MM.1S (cell line): ENCODE measurements around the gene ARHGAP4.

Experiments used
- DNase-seq: peaks from one replicate; pipeline ENCODE4 v3.0.0-alpha.2; 2015
- H2AFZ ChIP-seq: fragments of 300-600 bp; sonication (generic); 2 replicates; pipeline ENCODE4 v1.6.0; 2016; ENCODE audit warnings: antibody characterized with exemption, low read length
- H3F3A ChIP-seq: fragments of 300-600 bp; sonication (generic); 2 replicates; pipeline ENCODE4 v1.6.1; 2016; ENCODE audit warnings: mild to moderate bottlenecking, antibody characterized with exemption, low read length, moderate library complexity, mixed read lengths; ENCODE audit not compliant: insufficient read depth
- H3K27ac ChIP-seq: fragments of 300-600 bp; sonication (generic); 2 replicates; pipeline ENCODE4 v1.5.1; 2016; ENCODE audit warnings: mild to moderate bottlenecking, low read length
- H3K27me3 ChIP-seq: fragments of 300-600 bp; sonication (generic); replicated peaks from 2 replicates; pipeline ENCODE4 v1.6.0; 2016; ENCODE audit warnings: low read length; ENCODE audit not compliant: insufficient read depth
- H3K36me3 ChIP-seq: fragments of 300-600 bp; sonication (generic); replicated peaks from 2 replicates; pipeline ENCODE4 v1.6.1; 2016; ENCODE audit warnings: mild to moderate bottlenecking, low read length, mixed read lengths; ENCODE audit not compliant: insufficient read depth
- H3K4me1 ChIP-seq: fragments of 300-600 bp; sonication (generic); 2 replicates; pipeline ENCODE4 v1.6.1; 2016; ENCODE audit warnings: low read length, mixed read lengths
- H3K4me2 ChIP-seq: fragments of 300-600 bp; sonication (generic); 2 replicates; pipeline ENCODE4 v1.6.0; 2016; ENCODE audit warnings: low read depth, low read length
- H3K4me3 ChIP-seq: fragments of 300-600 bp; sonication (generic); 2 replicates; pipeline ENCODE4 v1.5.1; 2016; ENCODE audit warnings: low read length, mixed read lengths
- H3K79me2 ChIP-seq: fragments of 300-600 bp; sonication (generic); 2 replicates; pipeline ENCODE4 v1.6.1; 2016; ENCODE audit warnings: mixed run types, low read length, mixed read lengths
- H3K9ac ChIP-seq: fragments of 300-600 bp; sonication (generic); 2 replicates; pipeline ENCODE4 v1.6.1; 2016; ENCODE audit warnings: low read length, mixed read lengths
- H3K9me2 ChIP-seq: fragments of 300-600 bp; sonication (generic); replicated peaks from 2 replicates; pipeline ENCODE4 v1.6.1; 2016; ENCODE audit warnings: mild to moderate bottlenecking, low read length, mixed read lengths; ENCODE audit not compliant: insufficient read depth
- H3K9me3 ChIP-seq: fragments of 300-600 bp; sonication (generic); replicated peaks from 2 replicates; pipeline ENCODE4 v1.6.1; 2016; ENCODE audit warnings: mild to moderate bottlenecking, low read length, mixed read lengths; ENCODE audit not compliant: insufficient read depth
- H4K20me1 ChIP-seq: fragments of 300-600 bp; sonication (generic); 2 replicates; pipeline ENCODE4 v1.6.1; 2016; ENCODE audit warnings: mild to moderate bottlenecking, low read length, moderate library complexity, mixed read lengths; ENCODE audit not compliant: insufficient read depth
- EZH2 ChIP-seq: fragments of 300-600 bp; sonication (generic); optimal IDR thresholded peaks from 2 replicates; pipeline ENCODE3; 2017; ENCODE audit warnings: low read depth, mild to moderate bottlenecking, antibody characterized with exemption, low read length, mixed read lengths
- EZH2phosphoT487 ChIP-seq: fragments of 300-600 bp; sonication (generic); IDR thresholded peaks from 2 replicates; pipeline ENCODE4 v1.6.1; 2018; ENCODE audit warnings: antibody characterized with exemption, low read length
- TF ChIP-seq, protein P1 (sequence below): fragments of 300-600 bp; sonication (generic); IDR thresholded peaks from 2 replicates; pipeline ENCODE4 v1.5.1; 2016; ENCODE audit warnings: antibody characterized with exemption, low read length, mixed read lengths

The ARHGAP4 gene

DNA sequence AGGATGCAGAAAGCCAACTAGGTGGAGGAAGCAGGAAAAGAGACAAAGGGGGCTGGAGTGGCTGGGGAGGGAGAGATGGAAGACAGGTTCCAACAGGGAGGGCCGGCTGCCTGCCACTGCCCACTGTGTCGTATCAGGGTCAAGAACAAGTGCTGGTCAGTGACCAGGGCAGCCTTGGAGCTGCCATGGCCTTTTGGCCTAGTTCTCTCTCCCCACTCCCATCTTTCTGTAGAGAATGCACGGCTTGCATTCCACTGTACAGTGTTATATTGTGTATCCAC, 52.0 kb downstream of the ARHGAP4 start:
- TF ChIP-seq EZH2 (no peak), EZH2phosphoT487 (no peak)
- TF ChIP-seq, protein P1, sequence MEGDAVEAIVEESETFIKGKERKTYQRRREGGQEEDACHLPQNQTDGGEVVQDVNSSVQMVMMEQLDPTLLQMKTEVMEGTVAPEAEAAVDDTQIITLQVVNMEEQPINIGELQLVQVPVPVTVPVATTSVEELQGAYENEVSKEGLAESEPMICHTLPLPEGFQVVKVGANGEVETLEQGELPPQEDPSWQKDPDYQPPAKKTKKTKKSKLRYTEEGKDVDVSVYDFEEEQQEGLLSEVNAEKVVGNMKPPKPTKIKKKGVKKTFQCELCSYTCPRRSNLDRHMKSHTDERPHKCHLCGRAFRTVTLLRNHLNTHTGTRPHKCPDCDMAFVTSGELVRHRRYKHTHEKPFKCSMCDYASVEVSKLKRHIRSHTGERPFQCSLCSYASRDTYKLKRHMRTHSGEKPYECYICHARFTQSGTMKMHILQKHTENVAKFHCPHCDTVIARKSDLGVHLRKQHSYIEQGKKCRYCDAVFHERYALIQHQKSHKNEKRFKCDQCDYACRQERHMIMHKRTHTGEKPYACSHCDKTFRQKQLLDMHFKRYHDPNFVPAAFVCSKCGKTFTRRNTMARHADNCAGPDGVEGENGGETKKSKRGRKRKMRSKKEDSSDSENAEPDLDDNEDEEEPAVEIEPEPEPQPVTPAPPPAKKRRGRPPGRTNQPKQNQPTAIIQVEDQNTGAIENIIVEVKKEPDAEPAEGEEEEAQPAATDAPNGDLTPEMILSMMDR, result no peak
- H3K27me3 ChIP-seq, result peaks cover 29% of the 10 kb centered on the region
- no peaks in the 10 kb centered on the region for H3K9me3 ChIP-seq
- no peaks in the 10 kb centered on the region for H4K20me1 ChIP-seq
- H3K27ac ChIP-seq, result no peak overlapping the region
- no peaks in the 10 kb centered on the region for H3K79me2 ChIP-seq
- H3K4me1 ChIP-seq, result no peaks in the 10 kb centered on the region
- no peaks in the 10 kb centered on the region for H3F3A ChIP-seq
- no peaks in the 10 kb centered on the region for H3K9me2 ChIP-seq
- H3K36me3 ChIP-seq, result no peaks in the 10 kb centered on the region
- H3K4me3 ChIP-seq, result no peak overlapping the region
- no peak overlapping the region for H3K9ac ChIP-seq
- no peak overlapping the region for H3K4me2 ChIP-seq
- DNase-seq, result no peak
- H2AFZ ChIP-seq, result no peak overlapping the region

DNA sequence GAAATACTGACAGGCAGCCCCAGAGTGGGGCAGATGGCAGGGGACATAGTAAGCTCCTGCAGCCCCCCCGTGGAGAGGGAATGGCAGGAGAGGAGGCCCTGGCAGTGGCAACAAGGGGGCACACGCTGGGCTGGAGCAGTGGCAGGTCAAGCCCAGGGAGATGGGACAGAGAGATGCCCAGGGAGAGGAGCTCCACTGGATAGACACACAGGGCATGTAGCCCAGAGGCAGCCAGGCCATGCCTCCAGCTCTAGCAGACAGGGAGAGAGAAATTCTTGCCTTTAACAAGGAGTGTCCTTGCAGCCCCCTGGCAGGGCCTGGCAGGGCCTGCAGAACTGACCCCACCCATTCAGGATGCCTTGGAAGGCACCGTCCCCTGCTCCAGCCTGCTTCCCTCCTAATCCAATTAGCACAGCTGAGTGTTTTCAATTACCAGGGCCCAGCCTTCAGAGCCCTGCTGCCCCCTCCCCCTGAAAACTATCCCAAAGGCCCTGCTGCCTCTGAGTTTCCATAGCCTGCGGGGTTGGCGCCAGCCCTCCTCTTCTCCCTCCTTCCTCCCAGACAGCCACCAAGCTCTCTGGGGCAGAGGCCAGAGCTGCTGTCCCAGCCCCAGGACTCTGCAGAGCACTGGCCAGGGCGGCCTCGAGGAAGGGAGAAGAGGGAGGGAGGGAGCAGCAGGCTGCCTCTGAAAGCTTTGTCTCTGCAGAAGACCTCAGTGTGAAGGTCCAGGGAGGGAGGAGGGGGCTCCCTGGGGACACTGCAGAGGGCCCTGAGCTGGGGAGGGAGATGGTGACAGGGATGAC, 52.6 kb downstream of the ARHGAP4 start:
- no peak overlapping the region for H3K4me2 ChIP-seq
- H3F3A ChIP-seq, result no peaks in the 10 kb centered on the region
- no peak for DNase-seq

DNA sequence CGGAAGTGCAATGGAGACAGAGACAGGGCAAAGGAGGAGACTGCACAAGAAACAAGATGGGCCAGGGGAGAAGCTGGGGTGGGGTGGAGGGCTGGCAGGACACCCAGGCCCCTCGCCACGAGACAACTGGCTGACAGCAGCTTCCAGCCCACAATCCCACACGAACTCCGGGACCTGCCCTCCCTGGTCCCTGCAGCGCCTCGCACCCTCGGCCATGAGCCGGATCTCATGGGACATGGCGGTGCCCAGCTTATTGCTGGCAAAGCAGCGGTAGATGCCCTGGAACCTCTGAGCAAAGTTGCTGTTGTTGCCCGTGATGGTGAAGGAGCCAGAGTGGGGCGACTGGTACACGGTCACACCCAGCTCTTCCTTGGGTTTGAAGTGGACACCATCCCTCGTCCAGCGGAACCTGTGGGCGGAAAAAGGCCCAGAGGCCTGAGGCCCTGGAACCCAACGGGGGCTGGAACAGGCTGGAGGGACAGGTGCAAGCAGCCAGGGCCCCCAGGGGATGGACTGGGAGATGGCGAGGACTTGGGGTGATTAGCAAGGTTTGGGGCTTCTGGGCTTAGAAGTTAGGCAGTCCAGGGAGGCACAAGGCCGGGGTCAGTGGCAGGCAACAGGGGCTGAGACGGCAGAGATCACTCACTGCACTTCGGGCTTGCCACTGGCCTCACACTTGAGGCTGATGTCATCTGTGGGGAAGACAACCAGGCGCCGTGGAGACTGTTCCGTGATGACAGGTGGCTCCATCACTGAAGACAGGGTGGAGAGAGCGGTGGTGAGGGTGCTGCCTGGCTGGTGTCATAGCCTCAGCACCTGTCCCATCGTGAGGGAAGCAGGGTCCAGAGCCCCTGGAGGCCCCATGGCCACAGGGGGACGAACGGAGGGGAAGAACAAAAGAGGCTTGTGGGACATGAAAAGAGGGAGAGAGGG, 53.9 kb downstream of the ARHGAP4 start:
- Histone ChIP-seq H3K4me1 (no peaks in the 10 kb centered on the region), H3K9me3 (no peaks in the 10 kb centered on the region), H3K27ac (no peak overlapping the region), H3K4me2 (no peak overlapping the region), H3K9ac (no peak overlapping the region), H3K9me2 (no peaks in the 10 kb centered on the region), H4K20me1 (no peaks in the 10 kb centered on the region), H3K27me3 (peaks cover 26% of the 10 kb centered on the region), H3K36me3 (no peaks in the 10 kb centered on the region), H3K4me3 (no peak overlapping the region), H3K79me2 (no peaks in the 10 kb centered on the region), H3F3A (no peaks in the 10 kb centered on the region), H2AFZ (no peak overlapping the region)
- TF ChIP-seq EZH2phosphoT487 (no peak), EZH2 (no peak)
- DNase-seq, result no peak

More for the DNA sequence above, 52.6 kb downstream of the ARHGAP4 start:
- H4K20me1 ChIP-seq, result no peaks in the 10 kb centered on the region
- H3K9me3 ChIP-seq, result no peaks in the 10 kb centered on the region
- H3K9ac ChIP-seq, result no peak overlapping the region
- H3K4me3 ChIP-seq, result no peak overlapping the region
- H3K9me2 ChIP-seq, result no peaks in the 10 kb centered on the region
- H3K4me1 ChIP-seq, result no peaks in the 10 kb centered on the region
- TF ChIP-seq, protein P1, result no peak
- TF ChIP-seq EZH2phosphoT487 (no peak), EZH2 (no peak)
- no peak overlapping the region for H2AFZ ChIP-seq
- no peaks in the 10 kb centered on the region for H3K36me3 ChIP-seq
- H3K27ac ChIP-seq, result no peak overlapping the region
- H3K27me3 ChIP-seq, result peaks cover 25% of the 10 kb centered on the region
- H3K79me2 ChIP-seq, result no peaks in the 10 kb centered on the region
